H1 (cell line): Measurements from ENCODE around the gene DNAJC6. TPM values are rescaled to one million over a fixed set of nuclear protein-coding genes. Genes with fewer than 3 reads are reported as not detected.

ENCODE experiments used
- CTCF ChIA-PET: fragments of 300-600 bp; sonication (Branson Sonifier 250); formaldehyde crosslinking; loops from one replicate; lab custom pipeline; 2021; ENCODE audit not compliant: partially characterized antibody; lab: Charles Lee
- POLR2A ChIA-PET: fragments of 300-600 bp; sonication (Branson Sonifier 250); formaldehyde crosslinking; loops from one replicate; lab custom pipeline; 2021; ENCODE audit warnings: inconsistent platforms; ENCODE audit not compliant: partially characterized antibody; lab: Charles Lee
- DNase-seq, 2 experiments: peaks; one replicate each; pipeline versions ENCODE4 v3.0.0 to v3.0.0-alpha.2; 2010 to 2022; ENCODE audit warnings: low spot score in 2 of 2, low read depth in 1 of 2, mixed read lengths in 1 of 2
- FAIRE-seq: peaks from 2 replicates; lab custom pipeline; 2011; peaks lifted over from hg19 to GRCh38; lab: Jason Lieb, UNC
- H2AFZ ChIP-seq: 2 replicates; pipeline ENCODE4 v1.8.1; 2012; ENCODE audit warnings: low read length, inconsistent platforms
- H2AK5ac ChIP-seq: 2 replicates; pipeline ENCODE4 v1.6.1; 2013; ENCODE audit warnings: low read depth, low read length
- H2BK120ac ChIP-seq: replicated peaks from 2 replicates; pipeline ENCODE3; 2013; ENCODE audit warnings: low read depth, low read length, inconsistent platforms
- H2BK12ac ChIP-seq: 2 replicates; pipeline ENCODE4 v1.6.1; 2013; ENCODE audit warnings: low read depth, low read length
- H2BK15ac ChIP-seq: 2 replicates; pipeline ENCODE4 v1.6.1; 2013; ENCODE audit warnings: low read length
- H2BK20ac ChIP-seq: 2 replicates; pipeline ENCODE4 v1.6.1; 2013; ENCODE audit warnings: low read length
- H2BK5ac ChIP-seq: 2 replicates; pipeline ENCODE4 v1.6.1; 2013; ENCODE audit warnings: low read depth, low read length
- H3K14ac ChIP-seq: 2 replicates; pipeline ENCODE4 v1.6.1; 2013; ENCODE audit warnings: inconsistent platforms; ENCODE audit not compliant: insufficient read length
- H3K18ac ChIP-seq: 2 replicates; pipeline ENCODE4 v1.6.1; 2013; ENCODE audit warnings: low read length; ENCODE audit errors: extremely low read depth
- H3K23ac ChIP-seq: 2 replicates; pipeline ENCODE4 v1.6.1; 2013; ENCODE audit warnings: inconsistent platforms; ENCODE audit not compliant: insufficient read length
- H3K23me2 ChIP-seq: 2 replicates; pipeline ENCODE4 v1.6.1; 2013; ENCODE audit warnings: low read depth, low read length
- H3K27ac ChIP-seq: 2 replicates; pipeline ENCODE4 v1.6.1; 2011; ENCODE audit warnings: low read depth, low read length, inconsistent platforms
- H3K27me3 ChIP-seq, 4 experiments: replicated peaks in 1 of 4; 1 replicate in 1 of 4; 2 replicates in 3 of 4; pipeline versions ENCODE4 v1.6.1 to v1.8.1; 2011 to 2013; ENCODE audit warnings: low read length in 3 of 4, mild to moderate bottlenecking in 3 of 4, inconsistent platforms in 2 of 4, mixed read lengths in 2 of 4, moderate library complexity in 1 of 4; ENCODE audit not compliant: control insufficient read depth in 3 of 4, insufficient read depth in 3 of 4; ENCODE audit errors: extremely low read depth in 1 of 4
- H3K36me3 ChIP-seq, 4 experiments: 2 replicates each; pipeline versions ENCODE4 v1.6.1 to v1.8.1; 2011 to 2013; ENCODE audit warnings: mild to moderate bottlenecking in 4 of 4, low read length in 3 of 4, moderate library complexity in 2 of 4, control low read depth in 1 of 4, inconsistent platforms in 1 of 4; ENCODE audit not compliant: insufficient read depth in 4 of 4, control insufficient read depth in 2 of 4
- H3K4ac ChIP-seq: replicated peaks from 2 replicates; pipeline ENCODE3; 2013; ENCODE audit warnings: low read length, low read depth, mixed read lengths, inconsistent platforms; ENCODE audit not compliant: insufficient read length
- H3K4me1 ChIP-seq, 4 experiments: replicated peaks in 1 of 4; 1 replicate in 1 of 4; 2 replicates in 3 of 4; pipeline versions ENCODE4 v1.6.1 to v1.8.1; 2011 to 2013; ENCODE audit warnings: low read length in 3 of 4, inconsistent platforms in 2 of 4, mixed read lengths in 1 of 4; ENCODE audit not compliant: insufficient read depth in 4 of 4, control insufficient read depth in 3 of 4
- H3K4me2 ChIP-seq, 2 experiments: 2 replicates each; pipeline versions ENCODE4 v1.6.1 to v1.8.1; 2011 to 2013; ENCODE audit warnings: low read depth in 2 of 2, low read length in 2 of 2, control low read depth in 1 of 2, inconsistent platforms in 1 of 2, mild to moderate bottlenecking in 1 of 2; ENCODE audit not compliant: insufficient read depth in 1 of 2
- H3K4me3 ChIP-seq, 4 experiments: fragments of 200-600, 300-600 bp in 1 of 4; sonication (generic), shearing (Covaris generic), sonication (Bioruptor Twin) in 1 of 4; 2 replicates each; pipeline versions ENCODE4 v1.5.1 to v1.8.1; 2011 to 2016; ENCODE audit warnings: low read length in 4 of 4, low read depth in 3 of 4, control low read depth in 2 of 4, inconsistent platforms in 2 of 4, mild to moderate bottlenecking in 2 of 4, mixed read lengths in 1 of 4, moderate library complexity in 1 of 4; ENCODE audit not compliant: insufficient read depth in 2 of 4; ENCODE audit errors: extremely low read depth in 1 of 4
- H3K56ac ChIP-seq: replicated peaks from 2 replicates; pipeline ENCODE3; 2013; ENCODE audit warnings: low read depth, mild to moderate bottlenecking, mixed read lengths, low read length, inconsistent platforms; ENCODE audit not compliant: insufficient read length
- H3K79me1 ChIP-seq: 2 replicates; pipeline ENCODE4 v1.6.1; 2013; ENCODE audit warnings: low read depth, low read length, control low read depth
- H3K79me2 ChIP-seq, 2 experiments: 2 replicates each; pipeline versions ENCODE4 v1.6.1 to v1.8.1; 2012 to 2013; ENCODE audit warnings: low read length in 2 of 2, mild to moderate bottlenecking in 2 of 2, inconsistent platforms in 1 of 2; ENCODE audit not compliant: insufficient read depth in 2 of 2, control insufficient read depth in 1 of 2
- H3K9ac ChIP-seq, 4 experiments: replicated peaks in 1 of 4; 1 replicate in 1 of 4; 2 replicates in 3 of 4; pipeline versions ENCODE4 v1.6.1 to v1.8.1; 2011 to 2013; ENCODE audit warnings: low read depth in 3 of 4, low read length in 3 of 4, control low read depth in 2 of 4, mild to moderate bottlenecking in 2 of 4, moderate library complexity in 2 of 4, inconsistent platforms in 1 of 4; ENCODE audit errors: extremely low read depth in 1 of 4
- H3K9me3 ChIP-seq, 2 experiments: 2 replicates each; pipeline versions ENCODE4 v1.6.1 to v1.8.1; 2012 to 2013; ENCODE audit warnings: mild to moderate bottlenecking in 2 of 2, moderate library complexity in 2 of 2, control low read depth in 1 of 2, inconsistent platforms in 1 of 2, low read depth in 1 of 2, low read length in 1 of 2, mixed read lengths in 1 of 2; ENCODE audit not compliant: insufficient read depth in 2 of 2
- H4K20me1 ChIP-seq, 2 experiments: replicated peaks in 1 of 2; 2 replicates each; pipeline versions ENCODE3 to v1.8.1; 2011 to 2013; ENCODE audit warnings: inconsistent platforms in 2 of 2, low read length in 2 of 2, mild to moderate bottlenecking in 1 of 2; ENCODE audit not compliant: insufficient read depth in 2 of 2, control insufficient read depth in 1 of 2
- H4K5ac ChIP-seq: 2 replicates; pipeline ENCODE4 v1.6.1; 2013; ENCODE audit warnings: low read length, low read depth, mixed read lengths, inconsistent platforms; ENCODE audit not compliant: insufficient read length
- H4K8ac ChIP-seq: 2 replicates; pipeline ENCODE4 v1.8.0; 2013; ENCODE audit warnings: mild to moderate bottlenecking, moderate library complexity, low read length, inconsistent platforms; ENCODE audit not compliant: insufficient read depth; ENCODE audit errors: extremely low read depth
- H4K91ac ChIP-seq: replicated peaks from 2 replicates; pipeline ENCODE3; 2013; ENCODE audit warnings: low read length, mixed read lengths, inconsistent platforms; ENCODE audit not compliant: insufficient read length
- CHD2 ChIP-seq: IDR thresholded peaks from 2 replicates; pipeline ENCODE4 v1.6.1; 2012; ENCODE audit warnings: low read length, improper control_type of control experiment
- KDM1A ChIP-seq: fragments of 200-600, 300-600 bp; sonication (generic); IDR thresholded peaks from 2 replicates; pipeline ENCODE4 v1.7.1; 2016; ENCODE audit warnings: mild to moderate bottlenecking, low read length, borderline replicate concordance
- POLR2A ChIP-seq, 2 experiments: IDR thresholded peaks; 1 replicate in 1 of 2; 2 replicates in 1 of 2; pipeline ENCODE4 v1.6.1; 2011; ENCODE audit warnings: low read depth in 2 of 2, low read length in 2 of 2, mild to moderate bottlenecking in 2 of 2; ENCODE audit errors: control extremely low read depth in 1 of 2
- SIN3A ChIP-seq, 2 experiments: IDR thresholded peaks in 1 of 2; conservative IDR thresholded peaks in 1 of 2; 2 replicates each; pipeline ENCODE4 v1.6.1; 2011 to 2012; ENCODE audit warnings: low read length in 2 of 2, improper control_type of control experiment in 1 of 2, low read depth in 1 of 2, mild to moderate bottlenecking in 1 of 2
- SP2 ChIP-seq: IDR thresholded peaks from 2 replicates; pipeline ENCODE4 v1.6.1; 2012; ENCODE audit warnings: mild to moderate bottlenecking, low read length, inconsistent platforms
- YY1 ChIP-seq: IDR thresholded peaks from 2 replicates; pipeline ENCODE4 v1.6.1; 2011; ENCODE audit warnings: low read depth, mild to moderate bottlenecking, low read length
- WGBS, 2 experiments: shearing (Covaris generic) in 1 of 2; methylation state at CpG; one replicate each; pipeline versions ENCODE4 v1.1.6 to v1.1.7; 2013 to 2015; ENCODE audit warnings: low lambda C conversion rate in 2 of 2, mixed read lengths in 2 of 2, inconsistent platforms in 1 of 2, low coverage in 1 of 2, missing lambda C conversion rate in 1 of 2; ENCODE audit not compliant: insufficient replicate concordance in 2 of 2, insufficient coverage in 1 of 2, insufficient read length in 1 of 2; ENCODE audit errors: extremely low coverage in 1 of 2, missing lambda C conversion rate in 1 of 2; 5-methylcytosine and 5-hydroxymethylcytosine counted together
- polyA plus RNA-seq, 7 experiments: library from polyadenylated mRNA; depleted of rRNA in 3 of 7; stranded (reverse) in 5 of 7; unstranded in 2 of 7; fragments of >200 nt in 5 of 7; fragments of 200-250 nt in 2 of 7; gene quantifications; 1 replicate in 5 of 7; 2 replicates in 1 of 7; 4 replicates in 1 of 7; pipeline versions ENCODE4 v1.2.1 to v1.2.3, GENCODE V29; 2011 to 2013; ENCODE audit warnings: missing spikeins in 2 of 7, mixed read lengths in 2 of 7
- total RNA-seq: library from RNA; stranded (reverse); fragmentation: NEBNext Ultra II Directional; extraction: Animal tissue kit (Norgen Biotek cat#: 25700); gene quantifications from 2 replicates; pipeline ENCODE4 v1.2.1, GENCODE V29; 2021
- TF ChIP-seq, protein P1 (sequence below): IDR thresholded peaks from 2 replicates; pipeline ENCODE4 v1.6.1; 2011; ENCODE audit warnings: low read depth, mild to moderate bottlenecking, low read length; ENCODE audit not compliant: insufficient read depth

Gene DNAJC6
- total and polyA plus RNA-seq, 2 of the 8 experiments (the other 6 are each of a cell fraction or from before 2014, with no cell fraction given): 1.6 to 3.0 TPM

DNA sequence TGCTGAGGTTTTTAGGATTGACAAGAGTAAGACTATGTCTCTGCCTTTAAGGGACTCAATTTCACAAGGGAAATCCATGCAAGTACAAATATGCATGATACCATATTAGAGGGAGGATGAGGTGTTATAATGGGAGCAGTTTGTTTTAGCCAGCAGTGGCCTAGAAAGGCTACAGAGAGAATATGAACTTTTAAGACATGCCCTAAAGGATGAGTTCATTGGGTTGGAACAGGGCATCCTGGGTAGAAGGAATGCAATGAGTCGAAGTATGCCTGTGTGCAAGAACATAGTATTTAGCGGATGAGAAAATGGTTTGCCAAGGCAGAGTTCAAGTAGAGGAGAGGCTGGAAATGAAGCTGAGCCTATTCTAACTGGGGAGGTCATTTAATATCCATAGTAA lies 78.5 kb downstream of the DNAJC6 start:
- no peak overlapping the region for H3K56ac ChIP-seq
- H2AFZ ChIP-seq: no peak overlapping the region
- peaks cover 0 to 7% of the 10 kb centered on the region in 2 experiments; a peak in 1 of 4 replicates for H3K9me3 ChIP-seq
- no peak overlapping the region for H3K4me3 ChIP-seq
- H2BK20ac ChIP-seq: no peak overlapping the region
- H2BK120ac ChIP-seq: no peak overlapping the region
- no peak overlapping the region for H4K91ac ChIP-seq
- H3K36me3 ChIP-seq: peaks cover 0 to 2% (median 0%) of the 10 kb centered on the region in 4 experiments; a peak in 2 of 8 replicates
- H3K27me3 ChIP-seq: no peaks in the 10 kb centered on the region
- no peaks in the 10 kb centered on the region for H3K4me1 ChIP-seq
- no peak overlapping the region for H3K9ac ChIP-seq
- no peak overlapping the region for H2AK5ac ChIP-seq
- 95% methylated on average over 2 of the region's 2 CpGs; no CpG with 5 or more reads in 1 of the 2 experiments for WGBS, 2 experiments
- FAIRE-seq: no peak
- DNase-seq: no peak
- no peak overlapping the region for H2BK12ac ChIP-seq
- H3K79me1 ChIP-seq: no peaks in the 10 kb centered on the region
- H4K5ac ChIP-seq: no peak overlapping the region
- ChIA-PET CTCF (no interaction called here), POLR2A (no interaction called here)
- H3K79me2 ChIP-seq: no peaks in the 10 kb centered on the region
- no peak overlapping the region for H3K14ac ChIP-seq
- no peaks in the 10 kb centered on the region for H3K23me2 ChIP-seq
- H3K27ac ChIP-seq: no peak overlapping the region
- no peaks in the 10 kb centered on the region for H4K20me1 ChIP-seq
- H3K4ac ChIP-seq: no peak overlapping the region
- no peak overlapping the region for H3K23ac ChIP-seq
- no peak overlapping the region for H3K18ac ChIP-seq
- TF ChIP-seq SP2: no peak
- TF ChIP-seq SIN3A (conservative IDR thresholded peaks at IDR 0.05 in 1 of 2, IDR thresholded peaks at IDR 0.05 in 1 of 2; ENCODE audit: low read depth in 1 of 2, low read length in 2 of 2): no peak
- no peak for TF ChIP-seq YY1
- no peak for TF ChIP-seq CHD2
- TF ChIP-seq, protein P1, sequence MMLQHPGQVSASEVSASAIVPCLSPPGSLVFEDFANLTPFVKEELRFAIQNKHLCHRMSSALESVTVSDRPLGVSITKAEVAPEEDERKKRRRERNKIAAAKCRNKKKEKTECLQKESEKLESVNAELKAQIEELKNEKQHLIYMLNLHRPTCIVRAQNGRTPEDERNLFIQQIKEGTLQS: no peak
- TF ChIP-seq KDM1A: no peak
- no peak for TF ChIP-seq POLR2A (IDR thresholded peaks at IDR 0.05; ENCODE audit: control extremely low read depth in 1 of 2, low read depth in 2 of 2, low read length in 2 of 2)
- no peak overlapping the region for H2BK5ac ChIP-seq
- no peak overlapping the region for H2BK15ac ChIP-seq
- H4K8ac ChIP-seq: no peak overlapping the region
- no peak overlapping the region for H3K4me2 ChIP-seq
